Prostate gland (tissue), 2 donors: ENCODE measurements around the gene NDUFS6.

Experiments
- POLR2AphosphoS5 ChIP-seq: sonication (generic); formaldehyde crosslinking; IDR thresholded peaks from one replicate; pipeline ENCODE4 v1.6.1; 2017; ENCODE audit warnings: antibody characterized with exemption
- TF ChIP-seq, protein P1 (sequence below), 4 experiments: fragments of 200-600 bp in 2 of 4; fragments of 450-650 bp in 2 of 4; sonication (generic) in 2 of 4; IDR thresholded peaks; 1 replicate in 3 of 4; 2 replicates in 1 of 4; pipeline ENCODE4 v1.5.1; 2016 to 2019; ENCODE audit warnings: antibody characterized with exemption in 4 of 4, mild to moderate bottlenecking in 2 of 4, moderate library complexity in 2 of 4

DNA sequence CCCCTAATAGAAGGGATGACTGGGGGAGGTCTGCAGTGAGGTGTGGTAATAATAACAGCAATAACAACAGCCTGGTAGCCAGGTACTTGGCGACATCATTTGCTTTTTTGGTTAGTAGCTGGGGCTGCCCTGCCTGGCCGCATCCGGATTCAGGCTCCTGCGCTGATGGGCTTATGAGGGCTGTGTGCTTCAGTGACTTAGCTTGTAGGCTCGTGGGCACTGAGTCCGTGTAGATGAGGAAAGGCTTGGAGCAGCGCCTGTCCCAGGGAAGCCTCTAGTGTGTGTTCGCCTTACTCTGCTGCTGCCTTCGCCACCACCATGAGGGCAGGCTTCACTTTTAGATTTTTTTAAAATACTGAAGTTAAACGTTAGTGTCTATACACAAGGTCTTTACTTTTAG is 4.5 kb downstream of the NDUFS6 start:
- TF ChIP-seq, protein P1, sequence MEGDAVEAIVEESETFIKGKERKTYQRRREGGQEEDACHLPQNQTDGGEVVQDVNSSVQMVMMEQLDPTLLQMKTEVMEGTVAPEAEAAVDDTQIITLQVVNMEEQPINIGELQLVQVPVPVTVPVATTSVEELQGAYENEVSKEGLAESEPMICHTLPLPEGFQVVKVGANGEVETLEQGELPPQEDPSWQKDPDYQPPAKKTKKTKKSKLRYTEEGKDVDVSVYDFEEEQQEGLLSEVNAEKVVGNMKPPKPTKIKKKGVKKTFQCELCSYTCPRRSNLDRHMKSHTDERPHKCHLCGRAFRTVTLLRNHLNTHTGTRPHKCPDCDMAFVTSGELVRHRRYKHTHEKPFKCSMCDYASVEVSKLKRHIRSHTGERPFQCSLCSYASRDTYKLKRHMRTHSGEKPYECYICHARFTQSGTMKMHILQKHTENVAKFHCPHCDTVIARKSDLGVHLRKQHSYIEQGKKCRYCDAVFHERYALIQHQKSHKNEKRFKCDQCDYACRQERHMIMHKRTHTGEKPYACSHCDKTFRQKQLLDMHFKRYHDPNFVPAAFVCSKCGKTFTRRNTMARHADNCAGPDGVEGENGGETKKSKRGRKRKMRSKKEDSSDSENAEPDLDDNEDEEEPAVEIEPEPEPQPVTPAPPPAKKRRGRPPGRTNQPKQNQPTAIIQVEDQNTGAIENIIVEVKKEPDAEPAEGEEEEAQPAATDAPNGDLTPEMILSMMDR (IDR thresholded peaks at IDR 0.05): no peak
- no peak for TF ChIP-seq POLR2AphosphoS5
